ENCODE measurements around the gene COL7A1.

GRCh38 chr3:48572517-48572916, 22.6 kb downstream of the COL7A1 start:
- TF ChIP-seq POLR2AphosphoS5 (IDR thresholded peaks at IDR 0.05) (no peak), CTCF (IDR thresholded peaks at IDR 0.05) (no peak)
